Fibroblast of lung (primary cell): ENCODE measurements around the gene TMEM234.

Source experiments
- CTCF ChIP-seq, 2 donors: IDR thresholded peaks in 1 of 2; conservative IDR thresholded peaks in 1 of 2; 1 replicate in 1 of 2; 2 replicates in 1 of 2; pipeline ENCODE4 v1.5.1; 2011 to 2012; ENCODE audit warnings: low read length in 2 of 2, control low read depth in 1 of 2, inconsistent platforms in 1 of 2, low read depth in 1 of 2, mild to moderate bottlenecking in 1 of 2
- EZH2 ChIP-seq: IDR thresholded peaks from 2 replicates; pipeline ENCODE4 v1.5.1; 2012; ENCODE audit warnings: low read length, control low read depth, mild to moderate bottlenecking; ENCODE audit errors: missing control alignments

GRCh38 chr1:32208469-32208868 lies 13.7 kb downstream of the TMEM234 start:
- no peak for TF ChIP-seq EZH2
- no peak for TF ChIP-seq CTCF (conservative IDR thresholded peaks at IDR 0.05 in 1 of 2, IDR thresholded peaks at IDR 0.05 in 1 of 2; ENCODE audit: low read depth in 1 of 2, low read length in 2 of 2)
